SHP77 (cell line): Measurements from ENCODE around the gene UBE2G2.
A peak's percentile ranks its signal among the peaks of the same experiment; 100 is the strongest.

Experiments used
- DNase-seq, 2 experiments: peaks; one replicate each; lab custom pipeline; 2025; lab: John Stamatoyannopoulos, UW

Gene UBE2G2

GRCh38 chr21:44785620-44786335 is 15.8 kb downstream of the UBE2G2 start:
- DNase-seq = peak; percentile 25 to 38

GRCh38 chr21:44784810-44785209 is 16.8 kb downstream of the UBE2G2 start:
- no peak for DNase-seq

- DNase-seq = no peak
These were observed 18.5 kb downstream of the UBE2G2 start for GRCh38 chr21:44783020-44783696.

DNA sequence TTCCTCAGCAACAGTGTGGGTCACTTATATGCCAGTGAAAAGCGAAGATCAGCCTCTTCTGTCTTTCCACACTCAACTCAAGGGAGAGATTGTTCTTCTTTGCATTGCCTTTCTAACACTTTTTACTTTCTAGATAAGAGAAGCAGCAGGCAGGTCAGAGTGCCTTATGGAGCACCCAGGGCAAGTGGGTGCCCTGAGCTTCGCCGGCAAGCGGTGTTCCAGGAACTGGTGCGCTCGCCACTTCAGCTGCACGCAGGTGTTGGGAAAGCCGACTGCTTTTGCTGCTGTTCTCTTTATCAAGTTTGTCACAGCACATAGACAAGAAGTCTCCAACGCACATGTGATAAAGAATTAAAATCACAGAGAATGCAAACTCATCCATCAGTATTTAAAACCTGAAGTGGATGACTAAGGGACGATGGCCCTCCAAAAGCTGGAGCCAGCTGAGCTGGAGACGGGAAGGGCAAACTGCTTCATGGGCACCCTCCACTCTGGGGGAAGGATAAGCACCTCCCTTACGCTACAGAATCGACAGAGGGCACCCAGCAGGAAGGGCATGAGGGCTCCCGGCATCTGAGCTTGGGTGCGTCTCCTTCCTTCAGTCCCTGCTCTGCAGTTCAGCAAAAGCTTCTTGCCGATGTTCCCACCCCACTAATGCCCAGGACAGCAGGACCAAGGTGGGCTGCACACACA is 20.7 kb downstream of the UBE2G2 start:
- peak in 1 of 2 experiments; percentile 45 for DNase-seq

GRCh38 chr21:44780137-44780502 is 21.5 kb downstream of the UBE2G2 start:
- DNase-seq = no peak

DNA sequence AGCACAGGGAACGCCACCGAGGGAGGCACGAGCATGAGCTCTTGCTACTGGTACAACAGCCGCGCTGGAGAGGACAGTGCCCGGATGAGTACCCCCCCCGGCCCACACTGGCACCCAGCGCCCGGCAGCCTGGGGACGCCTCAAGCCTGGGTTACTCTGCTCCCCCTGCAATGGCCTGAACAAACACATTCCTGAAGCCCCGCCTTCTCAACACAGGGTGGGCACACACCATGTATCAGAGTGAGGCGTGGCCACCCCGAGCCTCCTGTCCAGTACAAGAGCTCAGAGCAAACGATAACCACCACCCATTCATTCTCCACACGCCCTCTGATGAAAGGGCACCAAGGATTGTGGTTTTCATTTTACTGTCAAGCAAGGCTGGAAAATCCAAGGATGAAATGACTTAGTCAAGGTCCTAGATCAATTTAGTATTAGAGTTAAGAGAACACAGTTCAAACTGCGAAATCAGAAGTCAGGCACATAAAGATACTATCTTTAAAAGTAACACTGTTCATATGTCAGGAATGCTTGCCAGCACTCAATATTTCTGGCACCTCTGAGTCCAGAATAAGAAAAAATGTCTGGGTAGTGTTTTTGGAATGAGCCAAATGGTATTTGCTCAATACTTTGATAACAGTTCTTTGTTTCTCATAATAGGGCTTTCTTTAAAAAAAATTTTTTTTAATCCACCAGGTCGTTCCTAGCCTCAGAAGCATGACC is 22.0 kb downstream of the UBE2G2 start:
- DNase-seq = peak in 1 of 2 experiments; percentile 34

- peak; percentile 22 to 26 for DNase-seq
These were observed 22.6 kb downstream of the UBE2G2 start for GRCh38 chr21:44778983-44779382.

- peak; percentile 19 to 28 for DNase-seq
These were observed 23.1 kb downstream of the UBE2G2 start for GRCh38 chr21:44778499-44778911.

- DNase-seq = peak; percentile 49 to 66
These were observed 23.5 kb downstream of the UBE2G2 start for GRCh38 chr21:44778094-44778493.

GRCh38 chr21:44774972-44775371 is 26.6 kb downstream of the UBE2G2 start:
- no peak for DNase-seq

GRCh38 chr21:44773291-44773932 is 28.2 kb downstream of the UBE2G2 start:
- peak; percentile 83 to 96 for DNase-seq

DNA sequence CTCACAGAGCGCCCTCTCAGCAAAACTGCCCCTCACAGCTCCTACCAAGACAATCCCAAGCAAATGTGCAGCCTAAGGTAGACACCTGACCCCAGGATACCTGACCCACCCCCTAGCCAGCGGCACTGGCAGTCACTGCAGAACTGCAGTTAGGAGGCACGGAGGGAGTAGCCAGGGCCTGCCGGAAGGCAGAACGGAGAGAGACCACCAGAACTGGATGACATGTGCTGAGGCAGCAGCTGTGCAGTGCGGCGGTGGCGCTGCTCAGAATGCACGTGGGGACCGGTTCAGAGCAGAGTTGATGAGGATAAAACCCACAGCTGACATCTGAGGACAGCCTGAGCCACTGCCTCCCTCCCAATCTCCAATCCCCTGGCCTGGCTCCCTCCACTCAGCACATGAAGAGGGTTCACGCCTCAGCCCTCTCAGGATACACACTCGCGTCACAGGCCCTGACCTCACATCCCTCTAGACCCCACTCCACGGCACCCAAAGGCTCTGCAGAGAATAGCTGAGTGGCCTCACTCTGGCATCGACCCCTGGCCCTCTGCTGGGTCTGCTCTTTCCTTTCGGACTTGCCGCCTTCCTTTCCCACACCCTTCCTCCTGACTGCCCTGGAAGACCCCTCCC is 29.6 kb downstream of the UBE2G2 start:
- no peak for DNase-seq

DNA sequence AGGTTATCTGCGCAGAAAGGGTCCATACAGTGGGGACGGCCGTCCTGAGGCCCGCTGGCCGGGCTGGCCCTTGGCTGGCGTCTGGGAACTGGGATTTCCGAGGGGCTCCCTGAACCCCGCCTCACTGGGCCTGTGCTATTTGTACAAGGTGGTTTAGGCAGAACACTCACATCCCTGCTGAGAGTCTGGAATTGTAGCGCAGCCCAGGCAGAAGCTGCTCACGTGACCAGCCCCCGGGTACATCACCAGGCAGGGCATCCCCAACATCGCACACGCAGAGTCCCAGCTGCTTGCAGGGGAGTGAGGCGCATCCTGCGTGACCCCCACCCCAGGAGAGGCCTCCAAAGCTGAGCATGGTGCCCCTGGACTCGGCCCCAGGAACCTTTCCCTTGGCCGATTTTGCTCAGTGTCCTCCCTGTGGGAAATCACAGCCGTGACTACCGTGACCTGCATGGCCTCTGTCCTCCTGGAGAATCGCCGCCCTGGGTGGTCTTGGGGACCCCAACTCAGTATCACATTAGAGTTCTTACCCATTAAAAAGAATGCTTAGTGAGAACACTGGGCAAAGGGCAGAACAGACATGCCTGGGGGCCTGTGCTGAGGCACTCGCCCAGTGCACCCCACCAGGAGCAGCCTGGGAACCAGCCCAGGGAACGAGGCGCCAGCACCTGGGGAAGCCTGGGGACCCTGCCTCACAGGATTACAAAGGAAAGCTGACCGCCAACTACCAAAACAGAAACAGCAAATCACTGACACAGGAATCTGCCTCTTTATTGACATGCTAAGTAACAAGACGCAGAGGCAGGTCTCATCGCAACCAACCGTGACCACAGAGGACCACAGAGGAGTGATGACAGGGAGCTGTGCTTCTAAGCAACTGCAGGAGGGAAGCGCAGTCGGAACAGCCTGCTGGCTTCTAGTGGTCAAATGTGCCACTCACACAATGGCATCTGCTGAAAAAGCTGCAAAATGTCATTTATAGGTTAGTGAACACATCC is 33.5 kb downstream of the UBE2G2 start:
- no peak for DNase-seq

GRCh38 chr21:44766818-44767354 is 34.7 kb downstream of the UBE2G2 start:
- no peak for DNase-seq

- DNase-seq = no peak
These were observed 35.4 kb downstream of the UBE2G2 start for GRCh38 chr21:44766014-44766817.

GRCh38 chr21:44765231-44766013 is 36.2 kb downstream of the UBE2G2 start:
- peak in 1 of 2 experiments; percentile 3 for DNase-seq

DNA sequence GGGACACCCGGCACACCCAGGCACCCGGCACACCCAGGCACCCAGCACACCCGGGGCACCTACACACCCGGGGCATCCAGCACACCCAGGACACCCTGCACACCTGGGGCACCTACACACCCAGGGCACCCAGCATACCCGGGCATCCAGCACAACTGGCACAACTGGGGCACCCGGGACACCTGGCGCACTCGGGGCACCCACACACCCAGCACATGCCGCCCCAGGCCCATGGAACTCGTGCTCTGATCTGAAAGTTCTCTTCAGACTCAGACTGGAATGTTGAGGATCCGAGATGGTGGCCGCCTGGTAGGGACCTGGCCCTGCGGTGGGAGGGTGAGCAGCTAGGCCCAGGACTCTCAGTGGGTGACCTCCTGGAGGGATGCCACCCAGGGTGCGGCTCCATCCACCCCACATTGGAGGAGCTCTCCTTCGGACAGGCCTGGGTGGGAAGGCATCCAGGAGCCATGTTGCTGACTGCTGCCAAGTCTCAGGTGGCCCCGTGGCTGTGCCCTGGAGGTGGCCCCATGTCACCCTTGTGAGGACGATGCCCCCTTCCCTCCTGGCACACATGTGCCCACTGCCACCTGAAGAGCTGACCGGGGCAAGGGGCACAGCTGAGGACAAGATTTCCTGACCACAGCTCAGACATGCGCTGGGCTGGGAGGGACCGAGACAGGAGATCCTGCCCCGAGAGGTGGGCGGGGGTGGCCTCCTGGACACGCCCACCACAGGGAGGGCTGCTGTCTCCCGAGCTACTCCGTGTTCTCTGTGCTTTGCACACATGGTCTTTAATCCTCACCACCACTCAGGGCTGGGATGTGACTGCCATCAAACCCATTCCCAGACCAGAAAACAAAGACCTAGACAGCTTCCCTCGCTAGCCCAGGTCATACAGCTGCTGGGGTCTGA is 37.0 kb downstream of the UBE2G2 start:
- DNase-seq = no peak
